ENCODE measurements around the gene CEP89.

DNA sequence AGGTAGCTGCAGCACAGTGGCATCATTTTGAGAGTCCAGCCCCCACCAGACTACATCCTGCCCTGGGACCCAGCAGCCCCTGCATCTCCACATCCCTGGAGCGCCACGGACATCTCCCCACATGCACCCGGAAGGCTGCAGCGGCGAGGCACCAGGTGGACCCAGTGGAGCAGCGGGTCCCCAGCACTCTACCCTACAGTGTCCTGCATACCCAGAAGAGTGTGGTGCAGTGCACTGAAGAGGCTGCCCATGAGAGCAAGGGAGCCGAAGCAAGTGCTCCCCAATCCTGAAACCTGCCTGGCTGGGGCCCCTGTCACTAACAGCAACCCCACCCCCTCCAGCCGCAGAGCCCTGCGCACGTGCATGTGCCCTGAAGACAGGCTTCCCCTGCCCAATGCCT is 80.9 kb downstream of the CEP89 start:
- TF ChIP-seq, protein P1, sequence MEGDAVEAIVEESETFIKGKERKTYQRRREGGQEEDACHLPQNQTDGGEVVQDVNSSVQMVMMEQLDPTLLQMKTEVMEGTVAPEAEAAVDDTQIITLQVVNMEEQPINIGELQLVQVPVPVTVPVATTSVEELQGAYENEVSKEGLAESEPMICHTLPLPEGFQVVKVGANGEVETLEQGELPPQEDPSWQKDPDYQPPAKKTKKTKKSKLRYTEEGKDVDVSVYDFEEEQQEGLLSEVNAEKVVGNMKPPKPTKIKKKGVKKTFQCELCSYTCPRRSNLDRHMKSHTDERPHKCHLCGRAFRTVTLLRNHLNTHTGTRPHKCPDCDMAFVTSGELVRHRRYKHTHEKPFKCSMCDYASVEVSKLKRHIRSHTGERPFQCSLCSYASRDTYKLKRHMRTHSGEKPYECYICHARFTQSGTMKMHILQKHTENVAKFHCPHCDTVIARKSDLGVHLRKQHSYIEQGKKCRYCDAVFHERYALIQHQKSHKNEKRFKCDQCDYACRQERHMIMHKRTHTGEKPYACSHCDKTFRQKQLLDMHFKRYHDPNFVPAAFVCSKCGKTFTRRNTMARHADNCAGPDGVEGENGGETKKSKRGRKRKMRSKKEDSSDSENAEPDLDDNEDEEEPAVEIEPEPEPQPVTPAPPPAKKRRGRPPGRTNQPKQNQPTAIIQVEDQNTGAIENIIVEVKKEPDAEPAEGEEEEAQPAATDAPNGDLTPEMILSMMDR (IDR thresholded peaks at IDR 0.05 in 4 of 5, conservative IDR thresholded peaks at IDR 0.05 in 1 of 5) = no peak
- no peak for TF ChIP-seq POLR2A (IDR thresholded peaks at IDR 0.05)
